Measurements from ENCODE around the gene UNC5B.

UNC5B gene

DNA sequence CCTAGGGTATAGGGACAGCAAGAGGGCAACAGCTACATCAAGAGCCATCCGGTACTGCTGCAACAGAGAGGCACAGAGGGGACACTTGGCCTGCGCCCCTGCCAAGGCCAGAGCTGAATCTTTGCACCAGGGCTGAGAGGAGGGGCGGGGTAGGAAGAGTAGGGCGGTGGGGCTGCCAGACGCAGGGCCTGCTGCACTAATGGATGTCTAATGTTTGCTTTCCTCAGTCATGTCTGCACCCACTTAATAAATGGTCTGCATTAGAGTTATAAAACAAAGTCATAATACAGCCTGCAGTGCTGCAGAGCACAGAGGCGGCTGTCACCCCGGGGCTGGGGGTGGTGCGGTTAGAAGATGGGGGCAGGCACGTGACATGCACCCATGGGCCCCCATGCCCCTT is 64.5 kb downstream of the UNC5B start:
- no peak for TF ChIP-seq CTCF (IDR thresholded peaks at IDR 0.05; ENCODE audit: poor library complexity, severe bottlenecking)
- no peaks in the 10 kb centered on the region for H3K9me3 ChIP-seq (ENCODE audit: severe bottlenecking)
- H3K4me1 ChIP-seq (ENCODE audit: insufficient read depth, poor library complexity, severe bottlenecking), result no peaks in the 10 kb centered on the region

GRCh38 chr10:71277914-71278665 is 65.7 kb downstream of the UNC5B start:
- no peaks in the 10 kb centered on the region for H3K9me3 ChIP-seq (ENCODE audit: severe bottlenecking)
- H3K4me3 ChIP-seq (ENCODE audit: severe bottlenecking), result no peak overlapping the region
- DNase-seq (ENCODE audit: low spot score) (no peak), ATAC-seq (ENCODE audit: low read depth) (no peak)
- H3K36me3 ChIP-seq (ENCODE audit: low read depth), result no peaks in the 10 kb centered on the region
- no peak overlapping the region for H3K27ac ChIP-seq (ENCODE audit: poor library complexity, severe bottlenecking)
- H3K27me3 ChIP-seq (ENCODE audit: insufficient read depth, poor library complexity, severe bottlenecking), result no peaks in the 10 kb centered on the region
- no peak for TF ChIP-seq CTCF (IDR thresholded peaks at IDR 0.05; ENCODE audit: poor library complexity, severe bottlenecking)
- H3K4me1 ChIP-seq (ENCODE audit: insufficient read depth, poor library complexity, severe bottlenecking), result no peaks in the 10 kb centered on the region

More for the DNA sequence above, 64.5 kb downstream of the UNC5B start:
- ATAC-seq (ENCODE audit: low read depth) (no peak), DNase-seq (ENCODE audit: low spot score) (no peak)
- H3K36me3 ChIP-seq (ENCODE audit: low read depth), result no peaks in the 10 kb centered on the region
- no peaks in the 10 kb centered on the region for H3K27me3 ChIP-seq (ENCODE audit: insufficient read depth, poor library complexity, severe bottlenecking)
- no peak overlapping the region for H3K27ac ChIP-seq (ENCODE audit: poor library complexity, severe bottlenecking)
- no peak overlapping the region for H3K4me3 ChIP-seq (ENCODE audit: severe bottlenecking)

DNA sequence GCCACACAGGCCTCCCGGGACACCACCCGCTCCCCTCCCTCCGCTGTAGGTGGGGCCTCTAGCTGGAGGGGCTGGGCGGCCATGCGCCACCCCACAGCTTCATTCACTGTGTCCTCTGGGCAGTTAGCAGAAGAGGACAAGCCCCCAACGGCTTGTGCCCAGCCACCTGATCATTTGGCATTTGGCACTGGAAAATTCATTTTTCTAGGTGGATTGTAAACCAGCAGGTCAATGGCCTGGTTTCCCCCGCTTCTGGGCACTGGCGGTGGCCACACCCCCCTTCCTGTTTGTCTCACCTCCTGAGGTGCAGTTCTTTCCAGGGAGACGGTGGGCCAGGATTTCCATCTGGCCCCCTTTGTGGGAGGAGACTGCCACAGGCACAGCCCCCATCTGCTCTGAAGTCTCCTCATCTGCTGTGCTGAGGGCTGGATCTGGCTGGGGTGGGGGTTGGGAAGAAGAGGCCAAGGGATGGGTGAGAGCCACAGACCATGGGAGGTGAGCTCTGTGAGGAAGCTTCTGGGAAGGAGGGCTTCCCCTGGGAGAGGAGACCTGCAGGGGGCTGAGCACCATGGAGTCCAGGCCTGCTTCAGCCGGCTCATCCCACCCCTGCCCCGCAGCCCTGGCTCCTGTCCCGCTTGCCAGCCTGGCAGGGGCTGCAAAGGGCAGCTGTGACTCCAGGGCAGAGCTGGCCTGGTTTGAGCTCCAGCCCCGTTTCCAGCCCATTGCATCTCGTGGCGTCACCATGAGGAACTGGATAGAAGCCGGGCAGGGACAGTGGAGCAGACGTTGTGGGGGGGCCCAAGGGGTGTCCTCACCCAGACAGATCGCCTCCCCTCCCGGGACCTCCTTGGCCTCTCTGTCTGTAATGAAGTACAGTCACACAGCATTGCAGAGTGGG is 66.6 kb downstream of the UNC5B start:
- Histone ChIP-seq H3K4me1 (ENCODE audit: insufficient read depth, poor library complexity, severe bottlenecking) (no peaks in the 10 kb centered on the region), H3K9me3 (ENCODE audit: severe bottlenecking) (no peaks in the 10 kb centered on the region), H3K36me3 (ENCODE audit: low read depth) (no peaks in the 10 kb centered on the region), H3K4me3 (ENCODE audit: severe bottlenecking) (no peak overlapping the region), H3K27me3 (ENCODE audit: insufficient read depth, poor library complexity, severe bottlenecking) (no peaks in the 10 kb centered on the region), H3K27ac (ENCODE audit: poor library complexity, severe bottlenecking) (no peak overlapping the region)
- ATAC-seq (ENCODE audit: low read depth) (no peak), DNase-seq (ENCODE audit: low spot score) (no peak)
- no peak for TF ChIP-seq CTCF (IDR thresholded peaks at IDR 0.05; ENCODE audit: poor library complexity, severe bottlenecking)

- Histone ChIP-seq H3K27me3 (ENCODE audit: insufficient read depth, poor library complexity, severe bottlenecking) (no peaks in the 10 kb centered on the region), H3K4me3 (ENCODE audit: severe bottlenecking) (no peak overlapping the region), H3K36me3 (ENCODE audit: low read depth) (no peaks in the 10 kb centered on the region), H3K4me1 (ENCODE audit: insufficient read depth, poor library complexity, severe bottlenecking) (no peaks in the 10 kb centered on the region), H3K9me3 (ENCODE audit: severe bottlenecking) (no peaks in the 10 kb centered on the region), H3K27ac (ENCODE audit: poor library complexity, severe bottlenecking) (no peak overlapping the region)
- no peak for DNase-seq (ENCODE audit: low spot score)
- no peak for TF ChIP-seq CTCF (IDR thresholded peaks at IDR 0.05; ENCODE audit: poor library complexity, severe bottlenecking)
- no peak for ATAC-seq (ENCODE audit: low read depth)
Measured at GRCh38 chr10:71279590-71280170, 67.3 kb downstream of the UNC5B start.

All from RWPE2 (cell line).